Thoracic aorta (tissue), 2 donors: ENCODE data around the gene ARF3. TPM values are rescaled to one million over a fixed set of nuclear protein-coding genes. Genes with fewer than 3 reads are reported as not detected.

Experiments used
- ATAC-seq: fragments of 150-250 bp; one replicate; pipeline ENCODE4 v1.8.0; 2017; ENCODE audit warnings: low read depth; ENCODE audit not compliant: insufficient number of reproducible peaks, low FRiP score
- DNase-seq: peaks from one replicate; pipeline ENCODE4 v3.0.0-alpha.2; 2020; ENCODE audit warnings: low spot score
- H3K27ac ChIP-seq, 2 donors: fragments of 200-600 bp; sonication (generic); 1 replicate in 1 of 2; 2 replicates in 1 of 2; pipeline ENCODE4 v1.5.1; 2016; ENCODE audit warnings: mild to moderate bottlenecking in 2 of 2, moderate library complexity in 2 of 2
- H3K27me3 ChIP-seq: fragments of 200-600 bp; sonication (generic); replicated peaks from 2 replicates; pipeline ENCODE4 v1.6.0; 2016; ENCODE audit warnings: mild to moderate bottlenecking; ENCODE audit not compliant: insufficient read depth
- H3K36me3 ChIP-seq: fragments of 200-600 bp; sonication (generic); one replicate; pipeline ENCODE4 v1.5.1; 2016
- H3K4me1 ChIP-seq, 2 donors: fragments of 200-600 bp; sonication (generic); 1 replicate in 1 of 2; 2 replicates in 1 of 2; pipeline versions ENCODE4 v1.5.1 to v1.6.0; 2016; ENCODE audit warnings: low read depth in 2 of 2, mild to moderate bottlenecking in 1 of 2; ENCODE audit not compliant: control insufficient read depth in 1 of 2
- H3K4me3 ChIP-seq: fragments of 200-600 bp; sonication (generic); 2 replicates; pipeline ENCODE4 v1.5.1; 2016; ENCODE audit warnings: mild to moderate bottlenecking
- H3K9me3 ChIP-seq: fragments of 200-600 bp; sonication (generic); 2 replicates; pipeline ENCODE4 v1.5.1; 2016
- total RNA-seq, 2 donors: library from RNA; depleted of rRNA; stranded (reverse); fragments of >200 nt; gene quantifications; one replicate each; pipeline versions ENCODE4 v1.1.0 to v1.2.3, GENCODE V29; 2016
- TF ChIP-seq, protein P1 (sequence below): fragments of 200-600 bp; sonication (generic); IDR thresholded peaks from one replicate; pipeline ENCODE4 v1.5.1; 2019; ENCODE audit warnings: antibody characterized with exemption

ARF3 gene
- total RNA-seq, 2 donors from 2014 or later, result 63.4 to 65.8 TPM

DNA sequence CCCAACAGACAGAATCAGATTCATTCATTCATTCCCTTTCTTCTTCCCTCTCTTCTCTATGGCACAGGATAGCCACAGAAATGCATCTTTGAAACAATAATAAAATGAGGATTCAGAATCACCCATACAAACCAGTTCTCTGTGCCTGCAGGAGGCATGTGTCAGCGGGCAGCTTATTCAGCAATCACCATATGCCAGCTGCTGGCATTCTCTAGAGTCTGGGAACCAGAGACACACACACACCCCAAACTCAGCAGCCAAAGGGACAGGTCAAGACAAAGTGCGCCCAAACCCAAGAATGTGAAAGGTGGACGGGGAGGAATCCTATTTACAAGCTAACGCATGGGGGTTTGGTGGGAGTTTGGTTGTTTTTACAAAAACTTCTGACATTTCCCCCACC, 14.1 kb downstream of the ARF3 start:
- H3K27ac ChIP-seq, result no peak overlapping the region
- no peaks in the 10 kb centered on the region for H3K9me3 ChIP-seq

DNA sequence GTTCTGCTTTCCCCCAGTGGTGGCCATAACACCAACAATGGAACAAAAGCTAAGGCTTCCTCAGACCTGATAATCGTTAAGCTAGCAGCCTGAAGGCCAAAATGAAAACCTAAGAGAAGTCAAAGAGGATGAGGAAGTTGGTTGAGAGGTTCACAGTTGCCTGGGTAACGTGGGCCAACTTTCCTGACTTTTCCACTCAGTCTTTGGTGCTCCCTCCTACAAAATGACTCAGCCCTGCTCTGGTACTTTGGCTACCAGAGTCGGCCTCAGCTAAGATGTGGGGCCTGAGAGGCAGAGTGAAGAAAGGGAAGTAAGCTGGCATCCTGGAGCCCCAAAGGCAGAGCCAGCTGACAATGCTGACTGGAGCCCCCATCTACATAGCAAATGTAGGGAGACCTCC, 17.1 kb downstream of the ARF3 start:
- no peaks in the 10 kb centered on the region for H3K9me3 ChIP-seq
- no peaks in the 10 kb centered on the region for H3K27me3 ChIP-seq
- DNase-seq (no peak), ATAC-seq (no peak)
- H3K36me3 ChIP-seq, result peaks cover 44% of the 10 kb centered on the region
- no peaks in the 10 kb centered on the region for H3K4me1 ChIP-seq
- TF ChIP-seq, protein P1, sequence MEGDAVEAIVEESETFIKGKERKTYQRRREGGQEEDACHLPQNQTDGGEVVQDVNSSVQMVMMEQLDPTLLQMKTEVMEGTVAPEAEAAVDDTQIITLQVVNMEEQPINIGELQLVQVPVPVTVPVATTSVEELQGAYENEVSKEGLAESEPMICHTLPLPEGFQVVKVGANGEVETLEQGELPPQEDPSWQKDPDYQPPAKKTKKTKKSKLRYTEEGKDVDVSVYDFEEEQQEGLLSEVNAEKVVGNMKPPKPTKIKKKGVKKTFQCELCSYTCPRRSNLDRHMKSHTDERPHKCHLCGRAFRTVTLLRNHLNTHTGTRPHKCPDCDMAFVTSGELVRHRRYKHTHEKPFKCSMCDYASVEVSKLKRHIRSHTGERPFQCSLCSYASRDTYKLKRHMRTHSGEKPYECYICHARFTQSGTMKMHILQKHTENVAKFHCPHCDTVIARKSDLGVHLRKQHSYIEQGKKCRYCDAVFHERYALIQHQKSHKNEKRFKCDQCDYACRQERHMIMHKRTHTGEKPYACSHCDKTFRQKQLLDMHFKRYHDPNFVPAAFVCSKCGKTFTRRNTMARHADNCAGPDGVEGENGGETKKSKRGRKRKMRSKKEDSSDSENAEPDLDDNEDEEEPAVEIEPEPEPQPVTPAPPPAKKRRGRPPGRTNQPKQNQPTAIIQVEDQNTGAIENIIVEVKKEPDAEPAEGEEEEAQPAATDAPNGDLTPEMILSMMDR, result no peak
- H3K4me3 ChIP-seq, result no peak overlapping the region
- no peak overlapping the region for H3K27ac ChIP-seq

More for the DNA sequence above, 14.1 kb downstream of the ARF3 start:
- DNase-seq (no peak), ATAC-seq (no peak)
- H3K36me3 ChIP-seq, result peaks cover 29% of the 10 kb centered on the region
- H3K27me3 ChIP-seq, result no peaks in the 10 kb centered on the region
- TF ChIP-seq, protein P1, result no peak
- peaks cover 0 to 16% of the 10 kb centered on the region in 2 donors for H3K4me1 ChIP-seq
- no peak overlapping the region for H3K4me3 ChIP-seq

DNA sequence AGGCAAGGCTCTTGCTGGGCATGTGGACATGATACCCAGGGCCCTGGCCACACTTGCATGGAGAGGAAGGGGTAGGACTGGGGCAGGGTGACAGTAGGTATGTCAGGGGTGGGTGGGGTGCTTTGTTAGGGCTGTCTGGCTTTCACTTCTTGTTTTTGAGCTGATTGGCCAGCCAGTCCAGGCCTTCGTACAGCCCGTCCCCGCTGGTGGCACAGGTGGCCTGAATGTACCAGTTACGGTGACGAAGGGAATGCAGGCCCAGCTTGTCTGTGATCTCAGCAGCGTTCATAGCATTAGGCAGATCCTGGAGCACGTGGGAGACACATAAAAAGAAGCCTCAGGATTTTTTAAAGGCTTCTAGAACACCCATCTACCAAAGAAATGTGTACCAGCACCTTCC, 18.5 kb downstream of the ARF3 start:
- ATAC-seq, result no peak
- TF ChIP-seq, protein P1, result no peak
- peaks cover 44% of the 10 kb centered on the region for H3K36me3 ChIP-seq

DNA sequence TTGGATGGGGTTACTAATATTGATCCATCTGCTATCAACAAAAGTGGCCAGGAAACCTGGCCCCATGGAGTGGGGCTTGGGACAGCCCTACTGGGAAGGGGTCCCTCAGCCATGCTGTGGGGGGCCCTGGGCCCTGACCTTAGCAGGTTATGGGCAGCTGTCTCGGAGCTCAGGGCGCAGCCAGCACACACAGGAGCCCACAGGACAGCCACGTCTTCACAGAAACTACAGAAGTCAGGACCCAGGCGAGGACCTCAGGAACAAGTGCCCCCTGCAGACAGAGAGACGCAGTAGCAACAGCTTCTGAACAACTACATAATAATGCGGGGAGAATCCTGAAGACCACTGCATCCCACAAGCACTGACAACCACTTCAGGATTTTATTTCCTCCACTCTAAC, 20.1 kb downstream of the ARF3 start:
- Histone ChIP-seq H3K4me3 (no peak overlapping the region), H3K4me1 (no peaks in the 10 kb centered on the region), H3K36me3 (peaks cover 52% of the 10 kb centered on the region), H3K27ac (no peak overlapping the region), H3K27me3 (no peaks in the 10 kb centered on the region), H3K9me3 (no peaks in the 10 kb centered on the region)
- DNase-seq (no peak), ATAC-seq (no peak)
- TF ChIP-seq, protein P1, result no peak

More for the DNA sequence above, 18.5 kb downstream of the ARF3 start:
- no peaks in the 10 kb centered on the region for H3K27me3 ChIP-seq
- H3K9me3 ChIP-seq, result no peaks in the 10 kb centered on the region
- H3K4me1 ChIP-seq, result no peaks in the 10 kb centered on the region
- H3K4me3 ChIP-seq, result no peak overlapping the region
- no peak for DNase-seq
- H3K27ac ChIP-seq, result no peak overlapping the region

DNA sequence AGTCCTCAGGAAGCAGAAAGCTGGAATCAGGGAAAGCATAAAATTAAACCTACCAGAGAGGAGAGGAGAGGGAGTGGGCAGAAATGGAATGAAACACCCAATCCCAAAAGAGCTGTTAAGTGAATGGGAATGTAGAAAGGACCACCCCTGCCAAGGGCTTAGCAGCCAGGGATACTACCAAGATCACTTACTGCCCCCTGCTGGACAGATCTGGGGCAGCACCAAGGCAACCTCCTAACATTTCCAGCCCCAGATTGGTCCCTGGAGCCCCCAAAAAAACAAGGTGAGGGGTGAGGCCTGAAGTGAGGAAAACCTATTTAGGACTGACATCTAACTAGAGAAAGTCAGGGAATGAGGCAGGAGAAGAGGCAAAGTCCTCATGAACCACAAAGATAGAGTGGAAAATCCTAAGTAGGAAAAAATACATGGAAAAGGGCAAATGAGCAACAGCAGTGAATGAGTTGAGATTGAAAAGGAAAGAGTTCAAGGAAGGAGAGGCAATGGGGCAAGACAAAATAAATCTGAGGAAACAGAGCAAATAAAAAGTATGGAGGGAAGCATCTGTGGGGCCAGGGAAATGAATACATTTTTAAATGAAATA, 20.8 kb downstream of the ARF3 start:
- TF ChIP-seq, protein P1, result peak; percentile 90
- Histone ChIP-seq H3K27me3 (no peaks in the 10 kb centered on the region), H3K36me3 (peaks cover 54% of the 10 kb centered on the region)

More for the DNA sequence above, 20.8 kb downstream of the ARF3 start:
- ATAC-seq (no peak), DNase-seq (peak; percentile 47)
- no peaks in the 10 kb centered on the region for H3K4me1 ChIP-seq
- H3K27ac ChIP-seq, result no peak overlapping the region
- H3K9me3 ChIP-seq, result no peaks in the 10 kb centered on the region
- no peak overlapping the region for H3K4me3 ChIP-seq
